ENCODE measurements around the gene EP300. TPM values are rescaled to one million over a fixed set of nuclear protein-coding genes. Genes with fewer than 3 reads are reported as not detected.
A peak's percentile ranks its signal among the peaks of the same experiment; 100 is the strongest.

Gene EP300
- total RNA-seq, 1 experiment from 2014 or later = 78.6 TPM

GRCh38 chr22:41092847-41093411 lies 537 bp downstream of the EP300 start:
- no peak for TF ChIP-seq CTCF (IDR thresholded peaks at IDR 0.05; ENCODE audit: insufficient read depth in 1 of 2, low read depth in 1 of 2, low read length in 1 of 2, severe bottlenecking in 1 of 2, unreplicated experiment in 1 of 2)
- Histone ChIP-seq H3K4me1 (0 out of 2 replicates have a peak, but pooled peaks cover 3% of the 10 kb centered on the region), H3K9me3 (no peaks in the 10 kb centered on the region), H3K36me3 (ENCODE audit: control insufficient read depth, insufficient read depth, low read length) (no peaks in the 10 kb centered on the region), H3K4me3 (ENCODE audit: low read depth, low read length) (peak overlapping the region; percentile 97), H3K27me3 (replicated peaks; ENCODE audit: control insufficient read depth, insufficient read depth, low read length) (no peaks in the 10 kb centered on the region)
- Mint-ChIP-seq H3K4me3 (ENCODE audit: unreplicated experiment) (peak overlapping the region; percentile 79), H3K27me3 (ENCODE audit: insufficient read depth, unreplicated experiment) (no peaks in the 10 kb centered on the region), H3K36me3 (ENCODE audit: insufficient read depth, unreplicated experiment) (peaks cover 45% of the 10 kb centered on the region), H3K4me1 (ENCODE audit: low read depth, unreplicated experiment) (peaks cover 12% of the 10 kb centered on the region), H3K9me3 (ENCODE audit: unreplicated experiment) (no peaks in the 10 kb centered on the region), H3K27ac (ENCODE audit: unreplicated experiment) (peak overlapping the region; percentile 92)
- intact Hi-C loops (cut with micrococcal nuclease; ENCODE audit: unreplicated experiment) = loop anchor here (5.0 kb wide), 1 partner anchor 46 kb away; no protein-coding TSS in a partner anchor
- DNase-seq = peak; percentile 41 to 57
- POLR2A ChIA-PET = interaction anchor here (0.5 to 5.3 kb wide), 5 partner anchors 12 to 268 kb away, joined by 3 to 29 read pairs (median 5); partner anchors contain the start of gene RBX1
- no TSS peak for BruUV-seq (replicated peaks)
- CTCF ChIA-PET = interaction anchor here (0.6 to 3.2 kb wide), 2 partner anchors 170 to 194 kb away, joined by 4 to 14 read pairs; no protein-coding TSS in a partner anchor

DNA sequence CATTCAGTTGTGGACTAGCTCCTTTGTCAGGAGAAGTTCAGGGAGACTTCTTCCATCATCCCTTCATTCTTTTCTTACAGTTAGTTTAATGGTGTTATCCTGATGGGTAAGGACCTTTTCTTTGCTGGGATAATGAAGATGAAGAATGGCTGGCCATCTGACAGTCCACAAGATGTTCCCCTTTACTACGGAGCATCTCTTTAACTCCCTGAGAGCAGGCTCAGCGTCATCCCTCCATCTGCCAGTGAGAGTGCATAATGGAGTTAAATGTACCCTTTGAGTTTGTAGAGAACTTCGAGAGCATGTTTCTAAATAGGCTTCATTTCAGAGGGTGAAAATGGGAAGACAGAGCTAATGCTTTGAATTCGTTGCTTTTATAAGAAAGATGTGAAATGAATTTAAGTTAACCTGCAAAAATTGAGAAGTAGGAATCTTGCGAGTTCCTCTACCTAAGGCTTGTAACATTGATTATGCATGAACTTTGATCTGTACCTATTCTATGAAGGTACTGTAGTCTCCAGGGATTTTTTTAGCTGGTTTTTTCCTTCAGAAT lies 1.7 kb downstream of the EP300 start:
- ChIA-PET POLR2A (interaction anchor here (5.3 kb wide), 1 partner anchor 143 kb away, joined by 29 read pairs; the partner anchor contains the start of gene RBX1), CTCF (interaction anchor here (3.2 kb wide), 1 partner anchor 171 kb away, joined by 14 read pairs; no protein-coding TSS in a partner anchor)
- no TSS peak for BruUV-seq (replicated peaks)
- intact Hi-C loops (cut with micrococcal nuclease; ENCODE audit: unreplicated experiment) = loop anchor here (1.0 to 5.0 kb wide), 2 partner anchors 47 to 172 kb away; no protein-coding TSS in a partner anchor
- Histone ChIP-seq H3K36me3 (ENCODE audit: control insufficient read depth, insufficient read depth, low read length) (no peaks in the 10 kb centered on the region), H3K4me3 (ENCODE audit: low read depth, low read length) (peak overlapping the region; percentile 97), H3K27me3 (replicated peaks; ENCODE audit: control insufficient read depth, insufficient read depth, low read length) (no peaks in the 10 kb centered on the region), H3K4me1 (0 out of 2 replicates have a peak, but pooled peaks cover 3% of the 10 kb centered on the region), H3K9me3 (no peaks in the 10 kb centered on the region)
- Mint-ChIP-seq H3K4me3 (ENCODE audit: unreplicated experiment) (peak overlapping the region; percentile 79), H3K9me3 (ENCODE audit: unreplicated experiment) (no peaks in the 10 kb centered on the region), H3K27me3 (ENCODE audit: insufficient read depth, unreplicated experiment) (no peaks in the 10 kb centered on the region), H3K36me3 (ENCODE audit: insufficient read depth, unreplicated experiment) (peaks cover 45% of the 10 kb centered on the region), H3K4me1 (ENCODE audit: low read depth, unreplicated experiment) (peaks cover 12% of the 10 kb centered on the region), H3K27ac (ENCODE audit: unreplicated experiment) (peak overlapping the region; percentile 92)
- DNase-seq = peak in 1 of 2 experiments; percentile 14
- TF ChIP-seq CTCF (IDR thresholded peaks at IDR 0.05; ENCODE audit: insufficient read depth in 1 of 2, low read depth in 1 of 2, low read length in 1 of 2, severe bottlenecking in 1 of 2, unreplicated experiment in 1 of 2) = no peak

DNA sequence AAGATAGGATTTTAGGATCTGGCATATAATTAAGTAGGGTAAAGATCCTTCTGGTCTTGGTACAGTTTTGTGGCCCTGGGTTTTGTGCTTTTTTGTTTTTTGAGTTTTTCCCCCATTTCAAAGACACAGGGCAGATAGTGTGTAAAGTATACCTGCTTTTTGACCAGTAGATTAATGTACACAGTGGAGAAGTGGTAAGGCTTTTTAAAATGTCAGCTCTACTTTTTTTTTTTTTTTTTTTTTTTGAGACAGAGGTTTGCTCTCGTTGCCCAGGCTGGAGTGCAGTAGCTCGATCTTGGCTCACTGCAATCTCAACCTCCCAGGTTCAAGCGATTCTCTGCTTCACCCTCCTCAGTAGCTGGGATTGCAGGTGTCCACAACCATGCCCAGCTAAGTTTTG lies 4.0 kb downstream of the EP300 start:
- H3K4me3 ChIP-seq (ENCODE audit: low read depth, low read length) = no peak overlapping the region
- ChIA-PET POLR2A (interaction anchor here (0.6 kb wide), 1 partner anchor 20 kb away, joined by 4 read pairs; no protein-coding TSS in a partner anchor), CTCF (interaction anchor here (1.5 kb wide), 1 partner anchor 174 kb away, joined by 7 read pairs; no protein-coding TSS in a partner anchor)
- Mint-ChIP-seq H3K4me3 (ENCODE audit: unreplicated experiment) (no peak overlapping the region), H3K27ac (ENCODE audit: unreplicated experiment) (no peak overlapping the region), H3K9me3 (ENCODE audit: unreplicated experiment) (no peaks in the 10 kb centered on the region), H3K27me3 (ENCODE audit: insufficient read depth, unreplicated experiment) (no peaks in the 10 kb centered on the region), H3K36me3 (ENCODE audit: insufficient read depth, unreplicated experiment) (peaks cover 58% of the 10 kb centered on the region), H3K4me1 (ENCODE audit: low read depth, unreplicated experiment) (peaks cover 11% of the 10 kb centered on the region)
- intact Hi-C loops (cut with micrococcal nuclease; ENCODE audit: unreplicated experiment) = no loop called here
- BruUV-seq (replicated peaks) = no TSS peak
- TF ChIP-seq CTCF (IDR thresholded peaks at IDR 0.05; ENCODE audit: insufficient read depth in 1 of 2, low read depth in 1 of 2, low read length in 1 of 2, severe bottlenecking in 1 of 2, unreplicated experiment in 1 of 2) = no peak
- H3K27me3 ChIP-seq (replicated peaks; ENCODE audit: control insufficient read depth, insufficient read depth, low read length) = no peaks in the 10 kb centered on the region
- H3K36me3 ChIP-seq (ENCODE audit: control insufficient read depth, insufficient read depth, low read length) = no peaks in the 10 kb centered on the region
- H3K9me3 ChIP-seq = no peaks in the 10 kb centered on the region
- no peaks in the 10 kb centered on the region for H3K4me1 ChIP-seq
- no peak for DNase-seq

Data from Caco-2 (cell line).